HFFc6 (cell line): Measurements from ENCODE around the gene HECTD2. TPM values are rescaled to one million over a fixed set of nuclear protein-coding genes. Genes with fewer than 3 reads are reported as not detected.

Source experiments
- DNase-seq: peaks from one replicate; pipeline ENCODE4 v3.0.0-alpha.2; 2018
- H3K27ac Mint-ChIP-seq: 2 replicates; pipeline ENCODE4 v1.8.0; 2020; ENCODE audit warnings: mild to moderate bottlenecking, mixed read lengths
- H3K27me3 Mint-ChIP-seq: 2 replicates; pipeline ENCODE4 v1.8.0; 2021; ENCODE audit warnings: mild to moderate bottlenecking, moderate library complexity, mixed read lengths; ENCODE audit not compliant: insufficient read depth
- H3K36me3 Mint-ChIP-seq: 2 replicates; pipeline ENCODE4 v1.8.0; 2021; ENCODE audit warnings: low read depth, mixed read lengths
- H3K4me1 Mint-ChIP-seq: 2 replicates; pipeline ENCODE4 v1.8.0; 2020; ENCODE audit warnings: low read depth, mixed read lengths
- H3K4me3 Mint-ChIP-seq: 2 replicates; pipeline ENCODE4 v1.8.0; 2020; ENCODE audit warnings: mild to moderate bottlenecking, moderate library complexity, mixed read lengths
- H3K9me3 Mint-ChIP-seq: 2 replicates; pipeline ENCODE4 v1.8.0; 2020; ENCODE audit warnings: mild to moderate bottlenecking, mixed read lengths
- CTCF ChIP-seq: fragments of 200-600 bp; sonication (generic); IDR thresholded peaks from 2 replicates; pipeline ENCODE4 v1.5.0; 2021; ENCODE audit warnings: antibody characterized with exemption, mild to moderate bottlenecking
- total RNA-seq, 6 experiments: library from RNA; stranded (reverse); fragmentation: NEBNext Ultra II Directional; extraction: Animal tissue kit (Norgen Biotek cat#: 25700); gene quantifications; 2 replicates in 1 of 6; 3 replicates in 5 of 6; pipeline ENCODE4 v1.2.3, GENCODE V29; 2021

HECTD2 gene
- total RNA-seq, 6 experiments from 2014 or later = 4.5 to 6.4 (median 4.9) TPM

GRCh38 chr10:91536111-91536510 lies 126.0 kb downstream of the HECTD2 start:
- Mint-ChIP-seq H3K9me3 (peaks cover 10% of the 10 kb centered on the region), H3K27ac (no peak overlapping the region), H3K36me3 (peaks cover 4% of the 10 kb centered on the region; the same call in 1 of the 2 replicates), H3K4me1 (no peaks in the 10 kb centered on the region), H3K27me3 (peaks cover 11% of the 10 kb centered on the region), H3K4me3 (no peak overlapping the region)
- DNase-seq = no peak
- TF ChIP-seq CTCF = no peak

GRCh38 chr10:91536733-91537132 lies 126.6 kb downstream of the HECTD2 start:
- H3K9me3 Mint-ChIP-seq = peaks cover 10% of the 10 kb centered on the region
- no peaks in the 10 kb centered on the region for H3K4me1 Mint-ChIP-seq
- H3K36me3 Mint-ChIP-seq = peaks cover 4% of the 10 kb centered on the region; the same call in 1 of the 2 replicates
- H3K4me3 Mint-ChIP-seq = no peak overlapping the region
- no peak for DNase-seq
- H3K27ac Mint-ChIP-seq = no peak overlapping the region
- TF ChIP-seq CTCF = no peak
- H3K27me3 Mint-ChIP-seq = peaks cover 11% of the 10 kb centered on the region

- DNase-seq = no peak
- H3K9me3 Mint-ChIP-seq = peaks cover 10% of the 10 kb centered on the region
- TF ChIP-seq CTCF = no peak
- H3K36me3 Mint-ChIP-seq = peaks cover 4% of the 10 kb centered on the region; the same call in 1 of the 2 replicates
- no peak overlapping the region for H3K4me3 Mint-ChIP-seq
- H3K27me3 Mint-ChIP-seq = peaks cover 8% of the 10 kb centered on the region
- H3K27ac Mint-ChIP-seq = no peak overlapping the region
- H3K4me1 Mint-ChIP-seq = no peaks in the 10 kb centered on the region
Measured at GRCh38 chr10:91537614-91538383, 127.7 kb downstream of the HECTD2 start.

- H3K27ac Mint-ChIP-seq = no peak overlapping the region
Measured at GRCh38 chr10:91539930-91540329, 129.8 kb downstream of the HECTD2 start.

GRCh38 chr10:91540733-91541132 lies 130.6 kb downstream of the HECTD2 start:
- no peak for DNase-seq
- peaks cover 8% of the 10 kb centered on the region for H3K27me3 Mint-ChIP-seq
- H3K4me1 Mint-ChIP-seq = no peaks in the 10 kb centered on the region
- peaks cover 5% of the 10 kb centered on the region for H3K9me3 Mint-ChIP-seq
- H3K4me3 Mint-ChIP-seq = no peak overlapping the region
- TF ChIP-seq CTCF = no peak
- H3K27ac Mint-ChIP-seq = no peak overlapping the region
- peaks cover 4% of the 10 kb centered on the region; the same call in 1 of the 2 replicates for H3K36me3 Mint-ChIP-seq

More at GRCh38 chr10:91539930-91540329, 129.8 kb downstream of the HECTD2 start:
- Mint-ChIP-seq H3K36me3 (peaks cover 4% of the 10 kb centered on the region; the same call in 1 of the 2 replicates), H3K4me3 (no peak overlapping the region), H3K9me3 (peaks cover 5% of the 10 kb centered on the region), H3K4me1 (no peaks in the 10 kb centered on the region), H3K27me3 (peaks cover 8% of the 10 kb centered on the region)
- no peak for DNase-seq
- TF ChIP-seq CTCF = no peak
